ENCODE measurements around the gene RSPH6A. TPM values are rescaled to one million over a fixed set of nuclear protein-coding genes. Genes with fewer than 3 reads are reported as not detected.
A peak's percentile ranks its signal among the peaks of the same experiment; 100 is the strongest.

Gene RSPH6A
- total RNA-seq (2016; rRNA removed; fragmentation: Illumina TruSeq; extraction: Trizol) (0.07 TPM in 1 of 2 replicates, not detected in the other), polyA plus RNA-seq (2011; rRNA removed) (0.03 TPM in 1 of 2 replicates, not detected in the other), polyA minus RNA-seq (2011; rRNA and poly(A)+ RNA removed; ENCODE audit: low replicate concordance) (0.26 and 0.50 TPM in 2 replicates), Bru-seq, nascent RNA (percentile 23 among the genes with signal in this experiment), BruChase-seq, experiment 1, labeled RNA remaining after a 6-hour chase (percentile 25 among the genes with signal in this experiment), BruChase-seq, experiment 2, labeled RNA remaining after a 2-hour chase (percentile 23 among the genes with signal in this experiment)
- not detected in 2 replicates for total RNA-seq (2016; cell fraction: cytosol; rRNA removed; fragmentation: Illumina TruSeq; extraction: Trizol; ENCODE audit: low read depth)
- total RNA-seq (2016; cell fraction: insoluble cytoplasmic fraction; rRNA removed; fragmentation: Illumina TruSeq; extraction: Trizol), result 0.11 TPM in 1 of 2 replicates, not detected in the other
- not detected in 2 replicates for total RNA-seq (2016; cell fraction: membrane; rRNA removed; fragmentation: Illumina TruSeq; extraction: Trizol)
- 0.31 TPM in 1 of 2 replicates, not detected in the other for total RNA-seq (2016; cell fraction: nucleus; rRNA removed; fragmentation: Illumina TruSeq; extraction: Trizol)
- not detected in 2 replicates for polyA plus RNA-seq (2011; cell fraction: cytosol; rRNA removed)
- 0.45 and 0.59 TPM in 2 replicates for polyA plus RNA-seq (2011; cell fraction: nucleus; rRNA removed)
- polyA plus RNA-seq (2012), result not detected in 2 replicates
- not detected in 2 replicates for polyA plus RNA-seq (2016; cell fraction: cytosol; fragmentation: Illumina TruSeq; extraction: Trizol; ENCODE audit: low read depth)
- polyA plus RNA-seq (2016; cell fraction: insoluble cytoplasmic fraction; fragmentation: Illumina TruSeq; extraction: Trizol; ENCODE audit: low read depth), result not detected in 2 replicates
- not detected in 2 replicates for polyA plus RNA-seq (2016; cell fraction: membrane; fragmentation: Illumina TruSeq; extraction: Trizol; ENCODE audit: low read depth)
- not detected in 2 replicates for polyA plus RNA-seq (2016; cell fraction: nucleus; fragmentation: Illumina TruSeq; extraction: Trizol; ENCODE audit: insufficient read depth, low read depth)
- not detected in 2 replicates for polyA minus RNA-seq (2011; cell fraction: cytosol; rRNA and poly(A)+ RNA removed)
- 0.26 and 0.99 TPM in 2 replicates for polyA minus RNA-seq (2011; cell fraction: nucleus; rRNA and poly(A)+ RNA removed)
- long read RNA-seq, experiment 1, result 0 reads
- long read RNA-seq, experiment 2, result 0 reads

GRCh38 chr19:45814851-45815480 lies at the start of gene RSPH6A:
TSS of gene RSPH6A (minus strand) at chr19:45815308. CDS start at chr19:45815176, 132 bp downstream.
- CTCF ChIA-PET (ENCODE audit: low intra/inter-chr PET ratio, low total read pairs), result no interaction called here
- no peak within 1 kb of the TSS for H3K9ac ChIP-seq (ENCODE audit: insufficient read depth, low read depth, low read length)

More at GRCh38 chr19:45814851-45815480, at the start of gene RSPH6A:
- Histone ChIP-seq H3K4me1 (ENCODE audit: insufficient read depth, low read length) (no peaks in the 10 kb centered on the region), H3K4me2 (ENCODE audit: low read depth, low read length) (no peak within 1 kb of the TSS), H3K4me3 (replicated peaks in 1 of 3; ENCODE audit: insufficient read depth in 1 of 3, low read depth in 2 of 3, low read length in 3 of 3) (no peak within 1 kb of the TSS), H3K79me2 (ENCODE audit: insufficient read depth, low read length) (no peaks in the 10 kb centered on the region), H3K9me3 (ENCODE audit: low read length) (no peaks in the 10 kb centered on the region), H4K20me1 (ENCODE audit: insufficient read depth, low read length) (no peaks in the 10 kb centered on the region), H3K27me3 (ENCODE audit: control insufficient read depth in 1 of 2, insufficient read depth in 2 of 2, low read length in 2 of 2) (no peaks in the 10 kb centered on the region), H2AFZ (ENCODE audit: low read length) (no peak within 1 kb of the TSS), H3K36me3 (replicated peaks in 1 of 2; ENCODE audit: control insufficient read depth in 1 of 2, insufficient read depth in 2 of 2, low read length in 2 of 2) (peaks cover 0 to 5% of the 10 kb centered on the region in 2 experiments; a peak in 2 of 5 replicates), H3K27ac (ENCODE audit: extremely low read length, insufficient read depth, low read length) (no peak within 1 kb of the TSS)
- BruUV-seq (replicated peaks), result no TSS peak
- TF ChIP-seq SATB2 (CRISPR knock-in tag; IDR thresholded peaks at IDR 0.05) (no peak), AGO2 (optimal IDR thresholded peaks at IDR 0.05; ENCODE audit: low read depth, low read length) (peak; percentile 91), MYNN (CRISPR knock-in tag; IDR thresholded peaks at IDR 0.05; ENCODE audit: low read depth) (no peak), ZNF589 (CRISPR knock-in tag; conservative IDR thresholded peaks at IDR 0.05) (no peak), FOXO1 (CRISPR knock-in tag; IDR thresholded peaks at IDR 0.05) (no peak), RBFOX2 (IDR thresholded peaks at IDR 0.05; ENCODE audit: low read depth, low read length) (peak; percentile 41; the same call in 1 of the 2 replicates), ZNF841 (CRISPR knock-in tag; IDR thresholded peaks at IDR 0.05; ENCODE audit: borderline replicate concordance) (no peak)
- in situ Hi-C loops (cut with HindIII; ENCODE audit: extremely low pct_ligation_motif_present, low pct_unique_long_range_greater_than_20kb), result loop anchor here (10.0 kb wide), 1 partner anchor 200 kb away; no protein-coding TSS in a partner anchor
- no peak for FAIRE-seq
- intact Hi-C loops (cut with micrococcal nuclease; ENCODE audit: unreplicated experiment), result loop anchor here (5.0 kb wide), 2 partner anchors 197 to 262 kb away; no protein-coding TSS in a partner anchor
- no peak for DNase-seq (ENCODE audit: low spot score)
- WGBS (ENCODE audit: low lambda C conversion rate), result 97% methylated on average over 26 of the region's 40 CpGs
- POLR2A ChIA-PET, result interaction anchor here (1.2 kb wide), 1 partner anchor 22 kb away, joined by 3 read pairs; the partner anchor contains the start of gene DMWD
- ATAC-seq, result no peak

Data from HepG2 (cell line).